ENCODE results near the gene WDFY4.

The WDFY4 gene

DNA sequence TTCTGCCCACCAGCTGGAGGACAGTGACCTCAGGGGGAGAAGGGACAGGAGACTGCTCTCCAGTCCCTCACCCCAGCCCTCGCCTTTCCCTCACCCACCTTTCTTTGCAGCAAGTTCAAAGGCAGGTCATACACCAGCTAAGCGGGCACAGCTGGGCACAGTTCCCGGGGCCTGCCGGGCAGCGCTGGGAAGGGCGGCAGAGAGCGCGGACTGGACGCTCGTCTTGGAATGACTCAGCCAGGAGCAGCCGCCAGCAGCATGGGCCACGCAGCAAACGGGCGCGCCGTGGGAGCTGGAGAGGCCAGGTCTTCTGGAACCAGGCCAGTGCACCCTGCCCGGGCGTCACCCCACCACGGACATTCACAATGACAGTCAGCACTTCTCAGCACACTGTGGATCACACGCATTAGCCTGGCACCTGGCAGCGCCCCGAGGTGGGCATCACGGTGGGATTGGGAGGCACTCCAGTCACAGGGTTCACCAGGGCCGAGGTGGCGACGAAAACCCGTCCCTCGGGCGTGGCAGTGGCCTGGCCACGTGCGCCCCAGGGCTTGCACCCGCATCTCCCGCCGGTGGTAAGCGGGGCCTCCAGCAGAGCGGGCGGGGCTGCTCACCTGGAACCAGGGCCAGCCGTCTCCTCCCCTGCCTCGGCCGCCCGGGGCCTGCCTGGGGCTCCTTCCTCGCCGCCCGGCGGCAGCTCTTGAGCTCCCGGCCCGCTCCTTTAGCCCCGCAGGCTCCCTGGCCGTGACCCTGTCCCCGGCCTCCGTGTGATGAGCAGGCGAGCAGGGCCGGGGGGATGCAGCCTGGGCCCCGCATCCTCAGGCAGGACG is 29.0 kb upstream of the WDFY4 start:
- TF ChIP-seq, protein P1, sequence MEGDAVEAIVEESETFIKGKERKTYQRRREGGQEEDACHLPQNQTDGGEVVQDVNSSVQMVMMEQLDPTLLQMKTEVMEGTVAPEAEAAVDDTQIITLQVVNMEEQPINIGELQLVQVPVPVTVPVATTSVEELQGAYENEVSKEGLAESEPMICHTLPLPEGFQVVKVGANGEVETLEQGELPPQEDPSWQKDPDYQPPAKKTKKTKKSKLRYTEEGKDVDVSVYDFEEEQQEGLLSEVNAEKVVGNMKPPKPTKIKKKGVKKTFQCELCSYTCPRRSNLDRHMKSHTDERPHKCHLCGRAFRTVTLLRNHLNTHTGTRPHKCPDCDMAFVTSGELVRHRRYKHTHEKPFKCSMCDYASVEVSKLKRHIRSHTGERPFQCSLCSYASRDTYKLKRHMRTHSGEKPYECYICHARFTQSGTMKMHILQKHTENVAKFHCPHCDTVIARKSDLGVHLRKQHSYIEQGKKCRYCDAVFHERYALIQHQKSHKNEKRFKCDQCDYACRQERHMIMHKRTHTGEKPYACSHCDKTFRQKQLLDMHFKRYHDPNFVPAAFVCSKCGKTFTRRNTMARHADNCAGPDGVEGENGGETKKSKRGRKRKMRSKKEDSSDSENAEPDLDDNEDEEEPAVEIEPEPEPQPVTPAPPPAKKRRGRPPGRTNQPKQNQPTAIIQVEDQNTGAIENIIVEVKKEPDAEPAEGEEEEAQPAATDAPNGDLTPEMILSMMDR (IDR thresholded peaks at IDR 0.05; ENCODE audit: borderline replicate concordance, insufficient read depth, low read depth, low read length), result no peak
- H3K4me3 ChIP-seq (ENCODE audit: low read depth, low read length), result peak overlapping the region; percentile 54

DNA sequence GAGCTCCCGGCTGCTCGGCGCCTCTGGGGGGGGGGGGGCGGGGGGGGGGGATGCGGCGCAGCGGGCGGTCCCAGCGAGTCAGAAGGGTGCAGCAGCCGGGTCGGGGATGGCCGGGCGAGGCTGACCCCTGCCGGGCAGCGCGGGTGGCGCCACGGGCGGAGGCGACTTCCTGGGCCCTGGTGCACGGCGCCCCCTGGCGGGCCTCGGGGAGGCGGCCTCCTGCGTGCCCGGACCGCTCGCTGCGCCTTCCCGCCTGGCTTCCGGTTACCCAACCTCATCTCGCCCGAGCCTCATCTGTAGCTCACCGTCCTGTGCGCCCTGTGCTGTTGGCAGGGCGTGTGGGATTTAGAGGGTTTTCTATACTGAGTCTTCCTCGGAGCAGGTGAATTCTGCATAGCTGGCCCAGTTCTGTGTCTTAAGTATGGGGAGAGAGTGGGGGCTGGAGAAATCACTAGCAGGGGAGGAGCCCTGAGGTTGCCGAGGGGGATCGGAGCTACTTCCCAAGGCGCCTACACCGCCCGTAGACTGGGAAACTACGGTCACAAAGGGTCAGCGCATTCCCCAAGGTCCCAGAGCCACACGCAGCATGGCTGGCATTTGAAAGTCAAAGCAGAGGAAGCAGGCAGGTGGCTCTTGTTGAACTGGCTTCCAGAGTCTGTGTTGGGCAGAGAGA is 28.3 kb upstream of the WDFY4 start:
- TF ChIP-seq, protein P1 (IDR thresholded peaks at IDR 0.05; ENCODE audit: borderline replicate concordance, insufficient read depth, low read depth, low read length), result peak; percentile 100
- peak overlapping the region; percentile 54 for H3K4me3 ChIP-seq (ENCODE audit: low read depth, low read length)

DNA sequence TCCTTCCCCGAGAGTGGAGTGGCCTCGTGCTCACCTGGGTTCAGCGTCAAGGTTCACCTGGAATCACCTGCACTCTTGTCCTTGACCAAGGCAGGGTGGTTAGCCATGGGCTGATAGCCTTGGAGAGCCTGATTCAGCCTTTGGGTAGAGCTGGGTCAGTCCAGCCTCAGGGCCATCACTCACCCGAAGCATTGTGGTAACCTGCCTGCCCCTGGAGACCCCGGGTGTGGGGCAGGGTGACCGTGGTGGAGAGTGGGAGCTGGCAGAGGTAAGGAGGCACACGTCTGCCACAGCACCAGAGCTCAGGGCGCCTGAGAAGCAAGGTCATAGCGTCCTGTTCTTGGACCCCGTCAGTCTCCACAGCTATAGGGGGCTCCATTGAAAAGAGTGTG is 27.8 kb upstream of the WDFY4 start:
- TF ChIP-seq, protein P1 (IDR thresholded peaks at IDR 0.05; ENCODE audit: borderline replicate concordance, insufficient read depth, low read depth, low read length), result no peak
- peak overlapping the region; percentile 48 for H3K4me3 ChIP-seq (ENCODE audit: low read depth, low read length)

DNA sequence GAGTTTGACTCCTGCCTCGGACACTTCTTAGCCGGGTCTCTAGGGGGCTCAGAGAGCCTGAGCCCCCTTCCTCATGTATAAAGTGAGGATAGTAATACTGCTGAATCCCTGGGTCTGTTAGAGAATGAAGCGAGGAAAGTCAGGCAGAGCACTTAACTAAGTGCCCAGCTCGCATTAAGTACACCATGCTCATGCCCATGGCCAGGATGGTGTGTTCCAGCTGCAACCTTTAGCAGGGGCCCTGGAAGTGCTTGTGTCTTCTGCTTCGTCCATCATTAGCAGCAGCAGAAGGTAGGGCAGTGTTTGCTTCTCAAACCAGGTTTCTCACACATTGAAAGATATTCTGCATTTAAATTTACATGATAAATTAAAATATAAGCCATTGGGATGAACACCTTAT is 27.3 kb upstream of the WDFY4 start:
- no peak overlapping the region for H3K4me3 ChIP-seq (ENCODE audit: low read depth, low read length)
- TF ChIP-seq, protein P1 (IDR thresholded peaks at IDR 0.05; ENCODE audit: borderline replicate concordance, insufficient read depth, low read depth, low read length), result no peak

DNA sequence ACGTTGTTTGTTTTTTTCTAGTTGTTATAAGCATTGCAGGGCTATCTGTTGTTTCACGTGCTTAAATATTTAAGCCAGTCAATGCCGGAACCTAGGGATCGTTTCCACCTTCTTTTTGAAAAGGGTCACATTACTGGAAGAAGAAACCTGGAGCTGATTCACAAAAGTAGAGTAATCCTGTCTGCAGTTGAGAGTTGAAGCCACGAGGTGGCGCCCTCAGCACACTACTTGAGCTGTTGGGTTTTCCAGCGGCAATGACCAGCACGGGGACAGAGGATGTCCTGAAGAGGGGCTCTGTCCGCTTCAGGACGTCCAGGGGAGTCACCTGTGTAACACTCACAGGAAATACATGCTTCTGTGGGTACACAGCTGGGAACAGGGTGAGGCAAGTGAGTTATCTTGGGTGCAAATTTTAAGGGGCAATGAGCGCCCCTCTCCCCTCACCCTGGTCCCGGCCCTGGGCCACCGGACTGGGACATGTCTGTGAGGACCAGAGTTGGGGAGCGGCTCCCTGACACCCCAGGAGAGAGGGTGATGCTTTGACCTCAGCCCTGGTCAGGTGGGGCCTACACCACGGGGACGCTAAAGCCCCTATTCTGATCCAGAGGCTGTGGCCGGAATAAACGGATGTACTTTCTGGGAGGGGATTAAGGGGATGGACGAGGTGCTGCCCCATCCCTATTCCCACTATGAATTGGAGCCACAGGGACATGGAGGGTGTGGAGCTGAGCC is 26.3 kb upstream of the WDFY4 start:
- TF ChIP-seq, protein P1 (IDR thresholded peaks at IDR 0.05; ENCODE audit: borderline replicate concordance, insufficient read depth, low read depth, low read length), result peak; percentile 84
- no peak overlapping the region for H3K4me3 ChIP-seq (ENCODE audit: low read depth, low read length)

DNA sequence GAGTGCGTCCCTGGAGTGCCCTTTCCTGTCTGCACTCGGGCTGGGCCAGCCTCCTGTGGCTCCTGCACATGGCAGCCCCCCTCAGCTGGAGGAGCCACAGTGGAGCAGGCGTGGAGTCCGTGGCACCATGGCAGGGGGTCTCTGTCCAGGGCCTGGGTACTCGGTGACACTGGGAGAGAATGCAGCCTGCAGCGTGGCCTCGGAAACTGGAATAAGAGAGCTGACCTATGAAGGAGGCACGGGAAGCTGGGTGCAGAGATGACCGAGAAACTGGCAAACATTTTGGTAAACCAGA is 25.8 kb upstream of the WDFY4 start:
- no peak overlapping the region for H3K4me3 ChIP-seq (ENCODE audit: low read depth, low read length)
- TF ChIP-seq, protein P1 (IDR thresholded peaks at IDR 0.05; ENCODE audit: borderline replicate concordance, insufficient read depth, low read depth, low read length), result no peak

Data from GM12875 (cell line).